HG02870 (cell line): Measurements from ENCODE around the gene ADGRF5.

Source experiments
- ATAC-seq: cut with Tn5 transposase; IDR thresholded peaks from one replicate; pipeline ENCODE4 v1.9.1; 2021; ENCODE audit warnings: mild to moderate bottlenecking, moderate library complexity; ENCODE audit not compliant: unreplicated experiment

The ADGRF5 gene

DNA sequence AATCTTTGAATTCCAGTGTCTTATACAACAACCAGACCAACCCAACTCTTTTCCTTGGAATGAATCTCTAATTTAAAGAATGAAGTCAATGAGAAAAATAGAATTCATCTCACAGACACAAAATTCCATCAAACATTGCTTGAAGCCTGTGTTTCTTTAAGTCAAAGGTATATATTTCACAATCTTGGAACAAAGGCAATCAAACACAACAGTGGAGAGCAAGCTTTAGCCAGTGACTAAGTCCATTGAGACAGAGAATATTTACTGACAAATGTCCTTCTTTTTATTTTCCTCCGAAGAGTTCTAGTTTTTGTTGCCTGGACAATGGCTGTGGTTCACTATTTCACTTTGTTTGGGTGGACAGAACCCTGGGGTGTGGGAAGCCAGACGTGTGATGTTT, 92.8 kb downstream of the ADGRF5 start:
- no peak for ATAC-seq

DNA sequence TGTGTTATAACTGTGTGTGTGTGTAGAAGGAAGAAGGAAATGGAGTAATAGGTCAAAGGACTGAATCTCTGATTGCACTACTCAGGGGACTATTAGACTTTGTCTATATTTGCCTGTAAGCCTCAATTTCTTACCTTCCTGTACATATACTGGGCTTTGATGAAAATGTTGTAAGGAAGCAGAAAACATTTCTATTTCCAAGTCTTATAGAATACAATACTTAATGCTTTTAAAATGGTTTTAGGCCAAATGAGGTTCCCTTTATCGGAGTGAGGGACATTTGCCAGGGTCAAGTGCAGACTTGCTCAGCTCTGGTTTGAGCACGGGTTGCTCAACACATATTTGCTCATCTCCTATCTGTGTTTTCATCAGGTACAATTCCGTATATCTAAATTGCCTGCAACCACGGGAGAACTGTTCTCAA, 100.3 kb downstream of the ADGRF5 start:
- no peak for ATAC-seq

DNA sequence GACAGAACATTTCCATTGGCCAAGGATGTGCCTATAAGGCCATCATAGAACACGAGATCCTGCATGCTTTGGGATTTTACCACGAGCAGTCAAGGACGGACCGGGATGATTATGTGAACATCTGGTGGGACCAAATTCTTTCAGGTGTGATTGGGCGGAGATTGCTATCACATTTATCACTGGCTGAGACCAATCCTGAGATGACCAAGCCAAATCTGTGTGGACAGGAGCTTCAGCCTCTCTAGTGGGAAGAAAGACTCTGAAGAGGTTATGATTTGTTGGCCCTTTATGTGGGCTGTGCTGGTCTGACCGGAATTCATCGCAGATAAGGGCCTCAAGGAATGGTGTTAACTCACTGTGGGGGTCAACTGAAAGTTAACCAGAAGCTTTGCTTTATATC, 102.2 kb downstream of the ADGRF5 start:
- ATAC-seq = no peak

DNA sequence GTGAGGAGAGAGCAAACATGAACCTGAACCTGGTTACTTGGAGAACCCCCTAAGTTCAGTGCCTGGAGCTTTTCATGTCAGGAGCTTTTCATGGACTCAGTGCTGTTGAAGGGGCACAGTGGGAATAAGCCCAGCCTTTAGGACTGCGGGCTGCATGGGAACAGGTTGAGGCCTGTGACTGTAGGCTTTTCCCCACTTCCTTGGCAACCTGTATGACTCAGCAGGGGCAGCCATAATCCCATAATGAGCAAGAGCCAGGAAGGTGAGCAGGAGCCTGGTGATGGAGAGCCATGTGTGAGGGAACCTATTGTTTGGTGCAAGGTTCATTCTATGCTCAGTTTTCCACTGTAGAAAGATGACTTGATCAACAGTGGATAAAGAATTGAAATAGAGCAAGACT, 105.1 kb downstream of the ADGRF5 start:
- no peak for ATAC-seq

DNA sequence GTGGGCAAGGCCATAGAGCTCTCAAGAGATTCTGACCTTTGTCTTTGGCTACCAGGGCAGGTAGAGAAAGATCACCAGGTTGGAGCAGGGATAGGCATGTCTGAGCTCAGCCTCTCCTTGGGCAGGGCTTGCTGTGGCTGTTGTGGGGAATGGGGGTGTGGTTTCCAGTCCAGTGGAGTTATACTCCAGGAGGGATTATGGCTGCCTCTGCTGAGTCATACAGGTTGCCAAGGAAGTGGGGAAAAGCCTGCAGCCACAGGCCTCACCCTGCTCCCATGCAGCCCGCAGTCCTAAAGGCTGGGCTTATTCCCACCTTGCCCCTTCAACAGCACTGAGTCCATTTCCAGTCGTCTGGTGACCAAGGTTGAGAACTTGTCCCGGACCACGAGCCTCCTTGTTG, 106.6 kb downstream of the ADGRF5 start:
- ATAC-seq = no peak

DNA sequence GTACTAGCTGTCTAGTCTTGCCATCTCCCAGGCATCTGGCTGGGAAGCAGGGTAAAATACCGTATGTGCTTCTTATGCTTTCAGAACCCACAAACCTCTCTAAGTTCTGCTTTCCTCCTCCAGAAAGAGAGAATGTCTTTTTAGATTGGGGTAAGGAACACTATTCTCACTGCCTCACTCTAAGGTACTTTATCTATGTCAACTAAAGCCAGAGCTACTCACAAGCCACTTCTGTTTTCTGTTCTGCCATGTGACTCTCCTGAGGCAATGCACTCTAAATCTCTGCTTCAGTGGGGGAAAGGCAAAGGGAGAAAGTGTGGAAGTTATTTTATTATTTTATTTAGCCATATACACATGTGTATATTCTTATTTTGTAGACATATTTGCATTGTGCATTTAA, 112.9 kb downstream of the ADGRF5 start:
- ATAC-seq = no peak
